ENCODE measurements around the gene FBRSL1.

DNA sequence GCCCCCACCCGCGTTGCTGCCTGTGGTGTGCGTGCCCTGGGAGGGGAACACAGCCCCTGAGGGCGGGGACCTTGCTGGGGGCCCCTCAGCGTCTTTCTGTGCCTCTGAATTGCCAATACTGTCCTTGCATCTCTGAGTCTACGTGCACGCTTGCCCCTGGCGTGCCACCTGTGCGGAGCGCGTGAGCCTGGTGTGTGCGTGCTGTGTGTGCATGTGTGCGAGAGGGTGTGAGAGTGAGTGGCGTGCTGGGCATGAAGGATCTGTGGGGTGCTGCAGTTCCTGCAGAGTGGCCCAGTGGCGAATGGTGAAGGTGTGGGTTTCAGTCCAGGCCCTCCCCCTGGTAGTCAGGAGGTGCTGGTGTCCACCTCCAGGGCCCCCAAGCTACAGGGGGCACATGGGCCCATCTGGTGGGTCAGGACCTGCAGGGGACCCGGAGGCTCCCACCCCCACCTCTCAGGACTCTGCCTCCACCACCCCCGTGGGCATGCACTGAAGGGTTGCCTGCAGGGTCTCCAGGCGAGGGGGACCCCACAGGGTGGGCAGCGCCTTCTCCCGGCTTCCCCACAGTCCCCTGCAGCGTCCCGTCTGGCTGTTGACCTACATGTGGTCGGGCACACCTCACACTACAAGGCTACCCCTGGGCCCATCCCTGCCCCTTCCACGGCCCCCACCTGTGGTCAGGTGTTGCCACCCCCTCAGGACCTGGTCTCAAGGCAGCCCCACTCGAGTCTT is 21.0 kb downstream of the FBRSL1 start:
- no peak for TF ChIP-seq POLR2A (IDR thresholded peaks at IDR 0.05)
- TF ChIP-seq, protein P1, sequence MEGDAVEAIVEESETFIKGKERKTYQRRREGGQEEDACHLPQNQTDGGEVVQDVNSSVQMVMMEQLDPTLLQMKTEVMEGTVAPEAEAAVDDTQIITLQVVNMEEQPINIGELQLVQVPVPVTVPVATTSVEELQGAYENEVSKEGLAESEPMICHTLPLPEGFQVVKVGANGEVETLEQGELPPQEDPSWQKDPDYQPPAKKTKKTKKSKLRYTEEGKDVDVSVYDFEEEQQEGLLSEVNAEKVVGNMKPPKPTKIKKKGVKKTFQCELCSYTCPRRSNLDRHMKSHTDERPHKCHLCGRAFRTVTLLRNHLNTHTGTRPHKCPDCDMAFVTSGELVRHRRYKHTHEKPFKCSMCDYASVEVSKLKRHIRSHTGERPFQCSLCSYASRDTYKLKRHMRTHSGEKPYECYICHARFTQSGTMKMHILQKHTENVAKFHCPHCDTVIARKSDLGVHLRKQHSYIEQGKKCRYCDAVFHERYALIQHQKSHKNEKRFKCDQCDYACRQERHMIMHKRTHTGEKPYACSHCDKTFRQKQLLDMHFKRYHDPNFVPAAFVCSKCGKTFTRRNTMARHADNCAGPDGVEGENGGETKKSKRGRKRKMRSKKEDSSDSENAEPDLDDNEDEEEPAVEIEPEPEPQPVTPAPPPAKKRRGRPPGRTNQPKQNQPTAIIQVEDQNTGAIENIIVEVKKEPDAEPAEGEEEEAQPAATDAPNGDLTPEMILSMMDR (IDR thresholded peaks at IDR 0.05), result no peak
- TF ChIP-seq POLR2AphosphoS5 (IDR thresholded peaks at IDR 0.05), result no peak

Data from breast epithelium (tissue), 3 donors.